ENCODE results near the gene MLIP.

DNA sequence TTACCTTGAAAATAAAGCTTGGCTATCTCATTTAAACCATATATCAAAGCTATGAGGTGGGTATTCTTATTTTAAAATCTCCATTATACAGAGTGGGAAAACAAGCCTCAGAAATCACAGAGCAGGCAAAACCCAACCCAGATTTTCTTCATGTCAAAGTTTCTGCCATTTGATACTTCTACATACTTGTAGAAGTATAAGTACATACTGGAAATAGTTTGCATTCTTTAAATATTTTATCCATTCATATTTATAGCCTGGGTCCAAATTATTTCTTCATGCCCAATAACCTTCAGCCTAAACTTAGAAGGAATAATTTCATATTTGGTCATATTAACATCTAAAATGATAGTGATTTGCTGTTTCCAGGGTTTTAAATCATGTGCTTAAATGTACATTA lies 61.8 kb downstream of the MLIP start:
- no peak for TF ChIP-seq CTCF (IDR thresholded peaks at IDR 0.05)
- no peak for TF ChIP-seq POLR2A (IDR thresholded peaks at IDR 0.05; ENCODE audit: low read depth)
- no peak for TF ChIP-seq EP300 (IDR thresholded peaks at IDR 0.05)
- TF ChIP-seq POLR2AphosphoS5 (IDR thresholded peaks at IDR 0.05) = no peak
